KMS-11 (cell line): ENCODE data around the gene DEF6.
"Not testable (repeated sequence)": the region's sequence is repeated elsewhere in the genome, so short reads cannot be mapped to it uniquely, and the experiment has no call there.

Experiments used
- H2AFZ ChIP-seq: fragments of 200-600 bp; sonication (generic); 2 replicates; pipeline ENCODE4 v1.6.1; 2016; ENCODE audit warnings: antibody characterized with exemption, mixed run types, low read depth
- H3K27ac ChIP-seq: fragments of 200-600 bp; sonication (generic); 2 replicates; pipeline ENCODE4 v1.6.1; 2016; ENCODE audit warnings: mild to moderate bottlenecking, mixed run types
- H3K27me3 ChIP-seq: fragments of 200-600 bp; sonication (generic); 2 replicates; pipeline ENCODE4 v1.6.1; 2017; ENCODE audit warnings: mild to moderate bottlenecking, low read depth, mixed run types, moderate library complexity; ENCODE audit not compliant: insufficient read depth
- H3K36me3 ChIP-seq: fragments of 200-600 bp; sonication (generic); 2 replicates; pipeline ENCODE4 v1.6.1; 2017; ENCODE audit warnings: mild to moderate bottlenecking, mixed run types; ENCODE audit not compliant: insufficient read depth
- H3K4me1 ChIP-seq: fragments of 200-600 bp; sonication (generic); 2 replicates; pipeline ENCODE4 v1.6.1; 2016; ENCODE audit warnings: mild to moderate bottlenecking, low read depth, mixed run types; ENCODE audit not compliant: poor library complexity, severe bottlenecking
- H3K4me2 ChIP-seq: fragments of 200-600 bp; sonication (generic); 2 replicates; pipeline ENCODE4 v1.7.0; 2016; ENCODE audit warnings: mild to moderate bottlenecking, mixed run types
- H3K4me3 ChIP-seq: fragments of 200-600 bp; sonication (generic); IDR thresholded peaks from 2 replicates; pipeline ENCODE4 v1.6.1; 2017; ENCODE audit warnings: low read depth, low read length, mixed read lengths; ENCODE audit not compliant: insufficient read depth
- H3K79me2 ChIP-seq: fragments of 200-600 bp; sonication (generic); 2 replicates; pipeline ENCODE4 v1.6.1; 2016; ENCODE audit warnings: low read depth, mixed run types; ENCODE audit not compliant: insufficient read depth
- H3K9ac ChIP-seq: fragments of 200-600 bp; sonication (generic); 2 replicates; pipeline ENCODE4 v1.6.1; 2016; ENCODE audit warnings: mild to moderate bottlenecking, mixed run types
- H4K20me1 ChIP-seq: fragments of 200-600 bp; sonication (generic); 2 replicates; pipeline ENCODE4 v1.6.1; 2016; ENCODE audit warnings: mild to moderate bottlenecking, mixed run types; ENCODE audit not compliant: insufficient read depth
- CTCF ChIP-seq: fragments of 200-600 bp; sonication (generic); conservative IDR thresholded peaks from 2 replicates; pipeline ENCODE4 v1.6.1; 2017; ENCODE audit warnings: low read depth, mild to moderate bottlenecking, antibody characterized with exemption, low read length, moderate library complexity, mixed read lengths

DEF6 gene

DNA sequence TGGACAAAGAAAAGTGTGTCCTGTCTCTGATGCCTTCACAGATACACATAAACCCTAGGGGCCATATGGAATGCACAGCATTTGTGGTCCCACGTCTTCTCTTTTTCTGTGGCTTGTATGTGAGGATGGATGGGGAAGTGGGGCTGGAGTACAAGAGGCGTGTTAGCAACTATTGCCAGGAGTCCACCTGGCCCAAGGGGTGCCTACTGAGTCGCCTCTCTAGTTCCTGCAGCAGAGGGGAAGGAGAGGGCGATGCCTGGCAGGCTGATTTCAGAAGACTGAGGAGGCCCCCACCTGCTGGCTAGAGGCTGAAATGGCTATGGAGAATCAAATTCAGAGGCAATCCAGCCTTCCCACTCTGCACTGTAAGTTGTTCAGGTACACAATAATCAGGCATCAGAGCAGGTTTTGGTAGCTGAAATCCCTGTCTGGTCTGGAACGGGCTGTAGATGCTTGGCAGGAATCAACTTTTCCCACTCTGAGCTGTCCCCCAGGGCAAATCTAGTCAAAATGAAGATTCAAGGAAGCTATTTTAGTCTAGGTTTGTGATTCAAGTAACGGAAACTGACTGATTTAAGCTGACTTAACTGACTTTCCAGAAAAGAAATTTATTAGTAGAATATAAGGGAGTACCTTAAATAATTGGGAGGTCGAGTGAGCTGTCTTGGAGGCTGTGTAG is 29.9 kb downstream of the DEF6 start:
- no peak overlapping the region for H3K4me2 ChIP-seq

DNA sequence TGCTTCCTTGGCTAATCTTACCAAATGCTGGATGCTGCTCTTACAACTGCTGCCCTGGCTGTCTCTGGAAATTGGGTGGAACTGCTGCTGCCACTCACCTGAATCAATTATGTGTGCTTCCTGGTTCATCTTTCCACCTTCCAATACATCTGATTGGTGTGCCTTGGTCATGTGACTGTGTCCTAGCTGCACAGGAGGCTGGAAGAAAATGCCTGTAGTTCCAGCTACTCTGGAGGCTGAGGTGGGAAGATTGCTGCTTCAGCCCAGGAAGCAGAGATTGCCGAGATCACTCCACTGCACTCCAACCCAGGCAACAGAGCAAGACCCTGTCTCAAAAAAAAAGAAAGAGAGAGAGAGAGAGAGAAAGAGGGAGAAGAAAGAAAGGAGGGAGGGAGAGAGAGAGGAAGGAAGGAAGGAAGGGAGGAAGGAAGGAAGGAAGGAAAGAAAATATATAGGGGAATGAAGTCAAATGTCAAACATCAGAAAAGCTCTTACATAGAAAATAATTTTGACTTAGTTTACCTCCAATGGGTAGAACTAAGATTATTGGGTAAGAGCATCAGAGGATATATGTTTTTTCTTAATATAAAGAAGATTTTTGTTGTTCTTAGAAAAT is 30.6 kb downstream of the DEF6 start:
- no peak for TF ChIP-seq CTCF
- no peak overlapping the region for H3K4me3 ChIP-seq
- H3K4me2 ChIP-seq, result no peak overlapping the region
- peaks cover 28% of the 10 kb centered on the region for H3K4me1 ChIP-seq
- no peak overlapping the region for H3K9ac ChIP-seq
- H4K20me1 ChIP-seq, result no peaks in the 10 kb centered on the region
- no peak overlapping the region for H3K27ac ChIP-seq
- no peak overlapping the region for H2AFZ ChIP-seq
- H3K79me2 ChIP-seq, result no peaks in the 10 kb centered on the region
- no peaks in the 10 kb centered on the region for H3K27me3 ChIP-seq
- H3K36me3 ChIP-seq, result no peaks in the 10 kb centered on the region

More for the DNA sequence above, 29.9 kb downstream of the DEF6 start:
- no peak overlapping the region for H2AFZ ChIP-seq
- H3K4me3 ChIP-seq, result no peak overlapping the region
- H3K9ac ChIP-seq, result no peak overlapping the region
- H4K20me1 ChIP-seq, result no peaks in the 10 kb centered on the region
- H3K36me3 ChIP-seq, result no peaks in the 10 kb centered on the region
- TF ChIP-seq CTCF, result peak; percentile 67
- no peaks in the 10 kb centered on the region for H3K27me3 ChIP-seq
- no peak overlapping the region for H3K27ac ChIP-seq
- H3K79me2 ChIP-seq, result no peaks in the 10 kb centered on the region
- H3K4me1 ChIP-seq, result peaks cover 23% of the 10 kb centered on the region

DNA sequence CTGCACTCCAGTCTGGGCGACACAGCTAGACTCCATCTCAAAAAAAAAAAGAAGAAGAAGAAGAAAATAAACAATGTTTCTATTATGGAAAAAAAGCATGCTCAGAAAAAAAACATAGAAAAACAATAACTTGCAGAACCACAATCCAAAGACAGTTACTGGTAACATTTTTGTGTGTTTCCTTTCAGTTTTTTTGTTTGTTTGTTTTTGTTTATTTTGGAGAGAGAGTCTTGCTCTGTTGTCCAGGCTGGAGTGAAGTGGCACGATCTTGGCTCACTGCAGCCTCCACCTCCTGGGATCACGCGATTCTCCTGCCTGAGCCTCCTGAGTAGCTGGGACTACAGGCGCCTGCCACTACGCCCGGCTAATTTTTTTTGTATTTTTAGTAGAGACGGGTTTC is 31.3 kb downstream of the DEF6 start:
- not testable (repeated sequence) for H2AFZ ChIP-seq, H3K9ac ChIP-seq, H3K79me2 ChIP-seq, H4K20me1 ChIP-seq, H3K4me2 ChIP-seq, H3K27me3 ChIP-seq, H3K4me3 ChIP-seq, H3K36me3 ChIP-seq, H3K27ac ChIP-seq
- peaks cover 31% of the 10 kb centered on the region for H3K4me1 ChIP-seq

DNA sequence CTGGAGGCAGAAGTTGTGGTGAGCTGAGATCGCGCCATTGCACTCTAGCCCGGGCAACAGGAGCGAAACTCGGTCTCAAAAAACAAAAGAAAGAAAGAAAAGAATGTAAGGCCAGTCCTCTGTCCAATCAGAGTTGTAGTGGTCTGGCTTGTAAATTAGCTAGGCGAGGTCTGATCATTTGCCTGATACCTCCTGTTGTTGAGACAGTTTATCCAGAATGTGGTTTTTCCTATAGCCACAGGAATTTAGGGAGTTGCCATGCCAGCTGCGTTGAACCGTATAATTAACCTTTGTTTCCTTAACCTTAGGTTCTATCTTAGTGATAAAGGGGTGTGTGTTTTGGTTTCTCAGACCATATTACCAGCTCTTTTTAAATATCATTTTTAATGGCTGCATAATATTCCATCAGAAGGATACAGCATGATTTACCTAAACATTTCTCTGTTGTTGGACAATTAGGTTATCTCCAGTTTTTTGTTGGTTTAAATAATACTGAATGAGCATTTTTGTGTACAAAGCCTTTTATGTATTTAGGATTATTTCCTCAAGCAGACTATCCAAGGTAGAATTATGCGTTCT is 33.0 kb downstream of the DEF6 start:
- no peaks in the 10 kb centered on the region for H3K27me3 ChIP-seq

DNA sequence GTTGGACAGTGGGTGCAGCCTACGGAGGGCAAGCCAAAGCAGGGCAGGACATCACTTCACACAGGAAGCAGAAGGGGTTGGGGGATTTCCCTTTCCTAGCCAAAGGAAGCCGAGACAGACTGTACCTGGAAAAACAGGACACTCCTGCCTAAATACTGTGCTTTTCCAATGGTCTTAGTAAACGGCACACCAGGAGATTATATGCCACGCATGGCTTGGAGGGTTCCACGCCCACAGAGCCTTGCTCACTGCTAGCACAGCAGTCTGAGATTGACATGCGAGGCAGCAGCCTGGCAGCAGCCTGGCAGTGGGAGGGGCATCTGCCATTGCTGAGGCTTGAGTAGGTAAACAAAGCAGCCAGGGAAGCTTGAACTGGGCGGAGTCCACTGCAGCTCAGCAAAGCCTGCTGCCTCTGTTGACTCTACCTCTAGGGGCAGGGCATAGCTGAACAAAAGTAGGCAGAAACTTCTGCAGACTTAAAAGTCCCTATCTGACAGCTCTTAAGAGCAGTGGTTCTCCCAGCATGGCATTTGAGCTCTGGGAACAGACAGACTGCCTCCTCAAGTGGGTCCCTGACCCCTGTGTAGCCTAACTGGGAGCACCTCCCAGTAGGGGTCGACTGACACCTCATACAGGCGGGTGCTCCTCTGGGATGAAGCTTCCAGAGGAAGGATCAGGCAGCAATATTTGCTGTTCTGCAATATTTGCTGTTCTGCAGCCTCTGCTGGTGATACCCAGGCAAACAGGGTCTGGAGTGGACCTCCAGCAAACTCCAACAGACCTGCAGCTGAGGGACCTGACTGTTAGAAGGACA is 34.7 kb downstream of the DEF6 start:
- not testable (repeated sequence) for H3K27ac ChIP-seq, H3K79me2 ChIP-seq, H4K20me1 ChIP-seq, H3K36me3 ChIP-seq, H3K4me3 ChIP-seq, H3K27me3 ChIP-seq, H3K9ac ChIP-seq
- Histone ChIP-seq H3K4me1 (peaks cover 40% of the 10 kb centered on the region), H3K4me2 (peak overlapping the region; percentile 27; the same call in 1 of the 2 replicates), H2AFZ (peak overlapping the region; percentile 55; the same call in 1 of the 2 replicates)

More for the DNA sequence above, 33.0 kb downstream of the DEF6 start:
- Histone ChIP-seq H3K27ac (no peak overlapping the region), H3K4me2 (no peak overlapping the region), H3K4me1 (peaks cover 45% of the 10 kb centered on the region), H3K79me2 (no peaks in the 10 kb centered on the region), H4K20me1 (no peaks in the 10 kb centered on the region), H3K36me3 (no peaks in the 10 kb centered on the region), H2AFZ (no peak overlapping the region), H3K9ac (no peak overlapping the region), H3K4me3 (no peak overlapping the region)
- TF ChIP-seq CTCF, result no peak
